MCF 10A (cell line): ENCODE data around the gene CILP2. TPM values are rescaled to one million over a fixed set of nuclear protein-coding genes. Genes with fewer than 3 reads are reported as not detected.

Experiments
- BruUV-seq: library from RNA; stranded (reverse); fragments of 400-500 nt; replicated peaks from 2 replicates; lab custom pipeline; 2021; lab: Mats Ljungman, UMichigan
- CTCF ChIA-PET: fragments of 300-600 bp; sonication (Branson Sonifier 250); formaldehyde crosslinking; extraction: SDS; loops from one replicate; lab custom pipeline; 2021; ENCODE audit warnings: antibody characterized with exemption, inconsistent platforms; lab: Yijun Ruan, JAX
- POLR2A ChIA-PET: fragments of 300-600, 350-650 bp; sonication (Branson Sonifier 250); formaldehyde crosslinking; extraction: SDS; loops from one replicate; lab custom pipeline; 2020; ENCODE audit warnings: antibody characterized with exemption, inconsistent platforms; lab: Yijun Ruan, JAX
- DNase-seq: peaks from one replicate; pipeline ENCODE4 v3.0.0-alpha.2; 2018; ENCODE audit not compliant: unreplicated experiment
- H3K27ac Mint-ChIP-seq: one replicate; pipeline ENCODE4 v1.8.0; 2022; ENCODE audit warnings: mild to moderate bottlenecking, low read depth, mixed read lengths; ENCODE audit not compliant: unreplicated experiment
- H3K27me3 Mint-ChIP-seq: one replicate; pipeline ENCODE4 v1.8.0; 2022; ENCODE audit warnings: mixed read lengths; ENCODE audit not compliant: insufficient read depth, unreplicated experiment
- H3K36me3 Mint-ChIP-seq: one replicate; pipeline ENCODE4 v1.8.0; 2022; ENCODE audit warnings: mild to moderate bottlenecking, moderate library complexity, mixed read lengths; ENCODE audit not compliant: insufficient read depth, unreplicated experiment
- H3K4me1 Mint-ChIP-seq: one replicate; pipeline ENCODE4 v1.8.0; 2022; ENCODE audit warnings: mixed read lengths; ENCODE audit not compliant: insufficient read depth, unreplicated experiment
- H3K4me3 Mint-ChIP-seq: one replicate; pipeline ENCODE4 v1.8.0; 2022; ENCODE audit warnings: mild to moderate bottlenecking, moderate library complexity, mixed read lengths; ENCODE audit not compliant: unreplicated experiment
- H3K9me3 Mint-ChIP-seq: one replicate; pipeline ENCODE4 v1.8.0; 2022; ENCODE audit warnings: mixed read lengths; ENCODE audit not compliant: unreplicated experiment
- intact Hi-C: fragments of 100-400 bp; cut with micrococcal nuclease; formaldehyde crosslinking; loops from 2 replicates; pipeline ENCODE4 v1.14.1; 2022
- total RNA-seq: library from RNA; stranded (reverse); gene quantifications from 2 replicates; pipeline ENCODE4 v1.2.3, GENCODE V29; 2022
- TF ChIP-seq, protein P1 (sequence below): fragments of 200-600 bp; IDR thresholded peaks from one replicate; pipeline ENCODE4 v1.8.0; 2022; ENCODE audit warnings: antibody characterized with exemption, mild to moderate bottlenecking; ENCODE audit not compliant: unreplicated experiment

CILP2 gene
- total RNA-seq, 1 experiment from 2014 or later, result 0.12 TPM

DNA sequence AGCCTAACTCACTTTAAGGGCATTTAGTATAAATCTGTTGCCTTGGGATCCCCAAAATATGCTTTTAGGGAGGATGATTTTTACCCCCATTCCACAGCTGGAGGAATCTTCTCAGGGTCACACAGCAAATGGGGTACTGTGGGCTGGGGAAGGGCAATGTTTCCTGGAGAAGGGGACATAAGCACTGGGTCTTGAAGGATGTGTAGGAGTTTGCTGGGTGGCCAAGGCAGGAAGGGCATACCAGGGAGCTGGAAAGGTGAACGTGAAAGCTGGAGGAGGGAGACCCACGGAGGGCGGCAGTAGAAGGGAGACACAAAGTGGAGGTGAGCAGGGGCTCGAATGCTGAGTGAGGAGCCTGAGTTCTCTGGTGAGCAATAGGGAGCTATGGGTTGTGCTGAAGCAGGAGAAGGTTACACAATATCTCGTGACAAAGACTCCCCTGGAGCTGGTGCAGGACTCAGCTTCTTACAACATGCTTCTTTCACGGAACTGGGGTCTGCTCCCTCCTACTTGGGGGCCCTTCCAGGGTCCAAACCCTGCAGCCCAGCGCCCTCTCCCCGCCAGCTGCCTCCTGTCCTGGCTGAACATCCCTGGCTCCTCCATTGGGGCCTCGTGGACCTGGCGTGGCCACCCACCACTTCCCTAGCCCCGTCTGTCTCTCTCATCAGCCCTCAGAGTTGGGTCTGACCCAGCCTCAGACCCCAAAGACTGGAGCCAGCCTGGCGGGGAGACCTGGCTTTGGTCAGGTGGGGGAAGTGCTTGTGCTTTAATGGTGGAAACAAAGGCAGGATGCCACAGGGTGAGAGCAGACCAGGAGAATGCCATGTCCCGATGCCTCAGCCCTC, 11.1 kb downstream of the CILP2 start:
- no TSS peak for BruUV-seq
- H3K27ac Mint-ChIP-seq, result no peak overlapping the region

DNA sequence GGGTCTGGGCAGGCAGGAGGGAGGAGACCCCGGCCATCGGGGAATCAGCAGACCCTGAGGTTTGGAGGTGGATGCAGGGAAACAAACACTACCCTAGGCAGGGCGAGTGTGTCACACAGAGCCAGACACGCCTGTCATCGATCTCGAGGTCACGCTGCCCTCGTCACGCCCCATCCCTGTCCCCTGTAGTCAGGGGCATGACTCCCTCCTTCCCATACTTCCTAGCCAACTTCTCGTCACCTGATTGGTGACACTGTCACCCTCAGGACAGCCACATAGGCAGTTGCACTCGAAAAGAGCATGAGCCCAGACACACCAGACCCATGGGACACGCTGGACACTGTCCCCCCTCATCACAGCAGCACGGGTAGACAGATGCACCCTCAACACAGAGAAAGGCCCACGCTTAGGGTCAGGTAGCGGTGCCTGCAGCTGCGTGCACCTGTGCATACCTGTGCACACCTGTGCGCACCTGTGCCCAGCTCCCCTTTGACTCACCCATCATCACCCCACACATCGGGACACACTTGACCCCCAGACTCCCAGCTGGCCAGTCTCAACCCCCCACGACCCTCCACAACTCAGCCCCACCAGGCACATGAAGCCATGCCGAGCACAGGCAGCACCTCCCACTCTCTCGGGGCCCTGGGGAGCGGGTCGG, 11.9 kb downstream of the CILP2 start:
- intact Hi-C loops, result loop anchor here (5.0 kb wide), 2 partner anchors 77 to 92 kb away; partner anchors contain the start of genes GMIP and LPAR2
- Mint-ChIP-seq H3K4me1 (peaks cover 6% of the 10 kb centered on the region), H3K9me3 (no peaks in the 10 kb centered on the region), H3K4me3 (no peak overlapping the region), H3K36me3 (no peaks in the 10 kb centered on the region), H3K27me3 (no peaks in the 10 kb centered on the region), H3K27ac (no peak overlapping the region)
- TF ChIP-seq, protein P1, sequence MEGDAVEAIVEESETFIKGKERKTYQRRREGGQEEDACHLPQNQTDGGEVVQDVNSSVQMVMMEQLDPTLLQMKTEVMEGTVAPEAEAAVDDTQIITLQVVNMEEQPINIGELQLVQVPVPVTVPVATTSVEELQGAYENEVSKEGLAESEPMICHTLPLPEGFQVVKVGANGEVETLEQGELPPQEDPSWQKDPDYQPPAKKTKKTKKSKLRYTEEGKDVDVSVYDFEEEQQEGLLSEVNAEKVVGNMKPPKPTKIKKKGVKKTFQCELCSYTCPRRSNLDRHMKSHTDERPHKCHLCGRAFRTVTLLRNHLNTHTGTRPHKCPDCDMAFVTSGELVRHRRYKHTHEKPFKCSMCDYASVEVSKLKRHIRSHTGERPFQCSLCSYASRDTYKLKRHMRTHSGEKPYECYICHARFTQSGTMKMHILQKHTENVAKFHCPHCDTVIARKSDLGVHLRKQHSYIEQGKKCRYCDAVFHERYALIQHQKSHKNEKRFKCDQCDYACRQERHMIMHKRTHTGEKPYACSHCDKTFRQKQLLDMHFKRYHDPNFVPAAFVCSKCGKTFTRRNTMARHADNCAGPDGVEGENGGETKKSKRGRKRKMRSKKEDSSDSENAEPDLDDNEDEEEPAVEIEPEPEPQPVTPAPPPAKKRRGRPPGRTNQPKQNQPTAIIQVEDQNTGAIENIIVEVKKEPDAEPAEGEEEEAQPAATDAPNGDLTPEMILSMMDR, result no peak
- POLR2A ChIA-PET, result no interaction called here
- no TSS peak for BruUV-seq
- DNase-seq, result no peak
- CTCF ChIA-PET, result interaction anchor here (0.6 to 3.5 kb wide), 3 partner anchors 18 to 95 kb away, joined by 3 to 21 read pairs (median 8); partner anchors contain the start of gene GMIP

More for the DNA sequence above, 11.1 kb downstream of the CILP2 start:
- ChIA-PET POLR2A (interaction anchor here (1.5 kb wide), 1 partner anchor 79 kb away, joined by 4 read pairs; no protein-coding TSS in a partner anchor), CTCF (interaction anchor here (1.5 kb wide), 1 partner anchor 17 kb away, joined by 8 read pairs; no protein-coding TSS in a partner anchor)
- Mint-ChIP-seq H3K4me3 (no peak overlapping the region), H3K9me3 (no peaks in the 10 kb centered on the region), H3K36me3 (no peaks in the 10 kb centered on the region), H3K27me3 (no peaks in the 10 kb centered on the region), H3K4me1 (peaks cover 6% of the 10 kb centered on the region)
- TF ChIP-seq, protein P1, result no peak
- peak; percentile 30 for DNase-seq
- intact Hi-C loops, result no loop called here

DNA sequence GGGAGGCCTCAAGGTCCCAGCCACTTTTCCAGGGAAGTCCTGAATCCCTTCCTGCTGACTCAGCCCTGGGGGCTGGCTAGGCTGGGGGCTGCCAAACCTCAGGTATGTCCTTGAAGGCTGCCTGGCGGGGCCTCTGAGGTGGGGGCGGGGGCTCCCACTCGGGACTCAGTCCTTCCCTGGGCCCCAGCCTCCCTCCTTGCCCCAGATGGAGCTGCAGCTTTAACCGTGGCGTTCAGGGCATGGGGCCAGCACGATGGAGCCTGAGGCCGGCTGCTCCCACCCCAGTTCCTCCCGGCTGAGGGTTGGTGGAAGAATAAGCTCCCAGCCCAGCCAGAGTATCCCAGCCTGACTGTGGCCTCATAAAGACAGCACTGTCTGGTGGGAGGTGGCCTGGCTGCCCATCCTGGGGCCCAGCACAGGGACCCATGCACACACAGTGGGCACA, 12.4 kb downstream of the CILP2 start:
- Mint-ChIP-seq H3K9me3 (no peaks in the 10 kb centered on the region), H3K27me3 (no peaks in the 10 kb centered on the region), H3K36me3 (no peaks in the 10 kb centered on the region), H3K4me1 (peaks cover 6% of the 10 kb centered on the region), H3K27ac (no peak overlapping the region), H3K4me3 (no peak overlapping the region)
- no peak for DNase-seq
- no TSS peak for BruUV-seq
- intact Hi-C loops, result loop anchor here (5.0 kb wide), 2 partner anchors 77 to 92 kb away; partner anchors contain the start of genes GMIP and LPAR2
- ChIA-PET CTCF (interaction anchor here (0.6 to 3.5 kb wide), 4 partner anchors 10 to 94 kb away, joined by 3 to 21 read pairs (median 3); partner anchors contain the start of gene GMIP), POLR2A (no interaction called here)
- TF ChIP-seq, protein P1, result no peak
